CD14-positive monocyte (primary cell): ENCODE measurements around the gene TBC1D8B. TPM values are rescaled to one million over a fixed set of nuclear protein-coding genes. Genes with fewer than 3 reads are reported as not detected.

ENCODE experiments used
- DNase-seq, 3 donors: peaks; one replicate each; pipeline ENCODE4 v3.0.0-alpha.2; 2011 to 2022
- H2AFZ ChIP-seq: 2 replicates; pipeline ENCODE4 v1.6.0; 2012; ENCODE audit warnings: mild to moderate bottlenecking, low read depth, low read length, inconsistent platforms; ENCODE audit not compliant: insufficient read depth, poor library complexity, severe bottlenecking
- H3K27ac ChIP-seq, 2 donors: 1 replicate in 1 of 2; 2 replicates in 1 of 2; pipeline ENCODE4 v1.5.1; 2012 to 2013; ENCODE audit warnings: low read length in 2 of 2, control low read depth in 1 of 2, inconsistent platforms in 1 of 2, low read depth in 1 of 2, mild to moderate bottlenecking in 1 of 2
- H3K27me3 ChIP-seq, 2 donors: one replicate each; pipeline versions ENCODE4 v1.6.0 to v1.6.1; 2011 to 2013; ENCODE audit warnings: low read length in 2 of 2; ENCODE audit not compliant: control insufficient read depth in 2 of 2, insufficient read depth in 2 of 2
- H3K36me3 ChIP-seq, 2 donors: replicated peaks in 1 of 2; 1 replicate in 1 of 2; 2 replicates in 1 of 2; pipeline versions ENCODE4 v1.5.1 to v1.6.1; 2012 to 2013; ENCODE audit warnings: low read length in 2 of 2, control low read depth in 1 of 2, inconsistent platforms in 1 of 2, mild to moderate bottlenecking in 1 of 2; ENCODE audit not compliant: insufficient read depth in 2 of 2, control insufficient read depth in 1 of 2
- H3K4me1 ChIP-seq, 2 donors: 1 replicate in 1 of 2; 2 replicates in 1 of 2; pipeline versions ENCODE4 v1.5.1 to v1.6.1; 2012 to 2013; ENCODE audit warnings: low read length in 2 of 2, control low read depth in 1 of 2, inconsistent platforms in 1 of 2, mild to moderate bottlenecking in 1 of 2, moderate library complexity in 1 of 2; ENCODE audit not compliant: insufficient read depth in 2 of 2, control insufficient read depth in 1 of 2
- H3K4me2 ChIP-seq: replicated peaks from 2 replicates; pipeline ENCODE3; 2012; ENCODE audit warnings: low read length, moderate library complexity, mild to moderate bottlenecking; ENCODE audit not compliant: poor library complexity, severe bottlenecking; ENCODE audit errors: extremely low read depth
- H3K4me3 ChIP-seq, 3 experiments: fragments of 200-600 bp in 1 of 3; sonication (generic) in 1 of 3; replicated peaks in 1 of 3; 1 replicate in 2 of 3; 2 replicates in 1 of 3; pipeline ENCODE4 v1.5.1; 2011 to 2013; ENCODE audit warnings: low read length in 3 of 3, mild to moderate bottlenecking in 3 of 3, control low read depth in 2 of 3, low read depth in 2 of 3, inconsistent platforms in 1 of 3, moderate library complexity in 1 of 3
- H3K79me2 ChIP-seq: 2 replicates; pipeline ENCODE4 v1.6.0; 2012; ENCODE audit warnings: mild to moderate bottlenecking, control low read depth, inconsistent platforms, low read length, moderate library complexity; ENCODE audit not compliant: insufficient read depth
- H3K9ac ChIP-seq: 2 replicates; pipeline ENCODE4 v1.6.0; 2017; ENCODE audit warnings: low read length, mild to moderate bottlenecking; ENCODE audit not compliant: insufficient read depth, poor library complexity, severe bottlenecking
- H3K9me3 ChIP-seq, 2 donors: replicated peaks in 1 of 2; 1 replicate in 1 of 2; 2 replicates in 1 of 2; pipeline versions ENCODE4 v1.5.1 to v1.6.1; 2012 to 2013; ENCODE audit warnings: low read length in 2 of 2, control low read depth in 1 of 2; ENCODE audit not compliant: control insufficient read depth in 1 of 2, insufficient read depth in 1 of 2
- H4K20me1 ChIP-seq: 2 replicates; pipeline ENCODE4 v1.6.0; 2012; ENCODE audit warnings: mild to moderate bottlenecking, low read length, control low read depth, moderate library complexity; ENCODE audit not compliant: insufficient read depth
- H3K27ac Mint-ChIP-seq, 7 donors: one replicate each; pipeline ENCODE4 v1.8.0; 2020; ENCODE audit warnings: mild to moderate bottlenecking in 7 of 7, mixed read lengths in 7 of 7, moderate library complexity in 6 of 7, inconsistent platforms in 2 of 7
- H3K27me3 Mint-ChIP-seq, 3 donors: one replicate each; pipeline ENCODE4 v1.8.0; 2021 to 2022; ENCODE audit warnings: low read depth in 3 of 3, mild to moderate bottlenecking in 3 of 3, mixed read lengths in 3 of 3, moderate library complexity in 3 of 3, inconsistent platforms in 1 of 3
- H3K36me3 Mint-ChIP-seq, 2 donors: one replicate each; pipeline ENCODE4 v1.8.0; 2020; ENCODE audit warnings: mixed read lengths in 2 of 2, inconsistent platforms in 1 of 2, mild to moderate bottlenecking in 1 of 2
- H3K4me1 Mint-ChIP-seq: one replicate; pipeline ENCODE4 v1.8.0; 2020; ENCODE audit warnings: mild to moderate bottlenecking, mixed read lengths
- H3K4me3 Mint-ChIP-seq, 2 donors: one replicate each; pipeline ENCODE4 v1.8.0; 2020; ENCODE audit warnings: mild to moderate bottlenecking in 2 of 2, mixed read lengths in 2 of 2, moderate library complexity in 1 of 2
- H3K9me3 Mint-ChIP-seq, 7 donors: one replicate each; pipeline ENCODE4 v1.8.0; 2020 to 2022; ENCODE audit warnings: mixed read lengths in 7 of 7, mild to moderate bottlenecking in 6 of 7, moderate library complexity in 6 of 7, inconsistent platforms in 2 of 7
- CTCF ChIP-seq: fragments of 200-600 bp; IDR thresholded peaks from one replicate; pipeline ENCODE4 v1.8.0; 2022; ENCODE audit warnings: antibody characterized with exemption, mild to moderate bottlenecking
- WGBS: methylation state at CpG from one replicate; pipeline ENCODE4 v1.1.5; 2013; ENCODE audit warnings: missing lambda C conversion rate; ENCODE audit not compliant: insufficient coverage; 5-methylcytosine and 5-hydroxymethylcytosine counted together
- intact Hi-C, 2 donors: fragments of 100-400 bp; cut with micrococcal nuclease; formaldehyde crosslinking; loops; one replicate each; pipeline versions ENCODE4 v1.15.0 to v1.15.1; 2023
- polyA plus RNA-seq, 3 donors: library from polyadenylated mRNA; depleted of rRNA in 1 of 3; unstranded in 2 of 3; stranded (reverse) in 1 of 3; fragments of 300-500 nt in 2 of 3; fragments of >200 nt in 1 of 3; fragmentation: Illumina TruSeq in 2 of 3; gene quantifications; 1 replicate in 2 of 3; 2 replicates in 1 of 3; pipeline ENCODE4 v1.2.3, GENCODE V29; 2012 to 2021

Gene TBC1D8B
- polyA plus RNA-seq, 3 donors = 0.15 to 0.16 (median 0.16) TPM

GRCh38 chrX:106903856-106904528, 101.5 kb downstream of the TBC1D8B start:
- H4K20me1 ChIP-seq = no peaks in the 10 kb centered on the region
- H3K9me3 ChIP-seq = no peaks in the 10 kb centered on the region
- H3K4me3 ChIP-seq = no peak overlapping the region
- H3K27ac ChIP-seq = no peak overlapping the region
- no peaks in the 10 kb centered on the region for H3K4me1 ChIP-seq
- Mint-ChIP-seq H3K27me3 (peaks cover 1 to 3% (median 1%) of the 10 kb centered on the region in 3 donors), H3K9me3 (no peaks in the 10 kb centered on the region), H3K27ac (no peak overlapping the region), H3K4me1 (no peaks in the 10 kb centered on the region), H3K4me3 (no peak overlapping the region), H3K36me3 (no peaks in the 10 kb centered on the region)
- intact Hi-C loops = no loop called here
- H3K36me3 ChIP-seq = no peaks in the 10 kb centered on the region
- H3K79me2 ChIP-seq = no peaks in the 10 kb centered on the region
- H3K4me2 ChIP-seq = no peak overlapping the region
- no peaks in the 10 kb centered on the region for H3K27me3 ChIP-seq
- no peak overlapping the region for H2AFZ ChIP-seq
- 83% methylated on average over 1 of the region's 5 CpGs for WGBS
- DNase-seq = no peak
- no peak overlapping the region for H3K9ac ChIP-seq
- TF ChIP-seq CTCF = no peak

GRCh38 chrX:106905064-106905708, 102.7 kb downstream of the TBC1D8B start:
- Histone ChIP-seq H2AFZ (no peak overlapping the region), H3K27me3 (no peaks in the 10 kb centered on the region), H3K36me3 (no peaks in the 10 kb centered on the region), H3K9ac (no peak overlapping the region), H3K9me3 (no peaks in the 10 kb centered on the region), H3K4me2 (no peak overlapping the region), H3K4me1 (no peaks in the 10 kb centered on the region), H4K20me1 (no peaks in the 10 kb centered on the region), H3K27ac (no peak overlapping the region), H3K79me2 (no peaks in the 10 kb centered on the region), H3K4me3 (no peak overlapping the region)
- Mint-ChIP-seq H3K27me3 (peaks cover 1 to 3% (median 3%) of the 10 kb centered on the region in 3 donors), H3K4me3 (no peak overlapping the region), H3K9me3 (no peaks in the 10 kb centered on the region), H3K36me3 (no peaks in the 10 kb centered on the region), H3K27ac (no peak overlapping the region), H3K4me1 (no peaks in the 10 kb centered on the region)
- no peak for DNase-seq
- intact Hi-C loops = no loop called here
- no peak for TF ChIP-seq CTCF
- WGBS = no CpG with 5 or more reads among the region's 5 CpGs
